Activated CD4-positive, alpha-beta T cell treated with anti-CD3 and anti-CD28 coated beads for 24 hours (primary cell): Measurements from ENCODE around the gene RABL3.
"Not testable (repeated sequence)": the region's sequence is repeated elsewhere in the genome, so short reads cannot be mapped to it uniquely, and the experiment has no call there.

Source experiments
- DNase-seq, 2 donors: peaks; one replicate each; pipeline ENCODE4 v3.0.0-alpha.2; 2020; ENCODE audit warnings: low read depth in 2 of 2

RABL3 gene

GRCh38 chr3:120745466-120745865, 3.1 kb upstream of the RABL3 start:
- no peak for DNase-seq

GRCh38 chr3:120743556-120744195, 1.4 kb upstream of the RABL3 start:
- DNase-seq: no peak

- peak in 1 of 2 donors; percentile 1 for DNase-seq
Observed at GRCh38 chr3:120742849-120743365, 591 bp upstream of the RABL3 start.

GRCh38 chr3:120741837-120742197, 499 bp downstream of the RABL3 start:
- peak in 1 of 2 donors; percentile 1 for DNase-seq

- no peak for DNase-seq
Observed at GRCh38 chr3:120741320-120741719, 996 bp downstream of the RABL3 start.

- not testable (repeated sequence) for DNase-seq
Observed at GRCh38 chr3:120738006-120738405, 4.3 kb downstream of the RABL3 start.

GRCh38 chr3:120730576-120731542, 11.5 kb downstream of the RABL3 start:
- DNase-seq: no peak

GRCh38 chr3:120726791-120727190, 15.5 kb downstream of the RABL3 start:
- DNase-seq: no peak

- peak; percentile 15 to 21 for DNase-seq
Observed at GRCh38 chr3:120719167-120719834, 23.0 kb downstream of the RABL3 start.

GRCh38 chr3:120713262-120713661, 29.1 kb downstream of the RABL3 start:
- no peak for DNase-seq

- no peak for DNase-seq
Observed at GRCh38 chr3:120710369-120710768, 31.9 kb downstream of the RABL3 start.

GRCh38 chr3:120708408-120708807, 33.9 kb downstream of the RABL3 start:
- DNase-seq: no peak

GRCh38 chr3:120706950-120707349, 35.4 kb downstream of the RABL3 start:
- no peak for DNase-seq

GRCh38 chr3:120705884-120706582, 36.3 kb downstream of the RABL3 start:
- no peak for DNase-seq

GRCh38 chr3:120699333-120699732, 43.0 kb downstream of the RABL3 start:
- no peak for DNase-seq

- no peak for DNase-seq
Observed at GRCh38 chr3:120693439-120694171, 48.7 kb downstream of the RABL3 start.

GRCh38 chr3:120689395-120689794, 52.9 kb downstream of the RABL3 start:
- DNase-seq: no peak

- no peak for DNase-seq
Observed at GRCh38 chr3:120688121-120688520, 54.2 kb downstream of the RABL3 start.

- DNase-seq: no peak
Observed at GRCh38 chr3:120685411-120685810, 56.9 kb downstream of the RABL3 start.

- DNase-seq: no peak
Observed at GRCh38 chr3:120684896-120685295, 57.4 kb downstream of the RABL3 start.
